GM18951 (cell line): Measurements from ENCODE around the gene CCDC148.
"Not testable (repeated sequence)": the region's sequence is repeated elsewhere in the genome, so short reads cannot be mapped to it uniquely, and the experiment has no call there.

ENCODE experiments used
- POLR2A ChIP-seq: IDR thresholded peaks from 4 replicates; pipeline ENCODE4 v1.6.1; 2011; ENCODE audit warnings: mild to moderate bottlenecking; ENCODE audit not compliant: insufficient read length, insufficient read depth; ENCODE audit errors: extremely low read depth
- in situ Hi-C: fragments of 300-500 bp; cut with MboI; formaldehyde crosslinking; loops from one replicate; pipeline ENCODE4 v1.12.0; 2022; ENCODE audit warnings: low sequenced_read_pairs, mixed read lengths, inconsistent platforms; ENCODE audit not compliant: unreplicated experiment

CCDC148 gene

GRCh38 chr2:158381978-158382377 is 74.6 kb downstream of the CCDC148 start:
- TF ChIP-seq POLR2A = no peak
- in situ Hi-C loops = no loop called here

GRCh38 chr2:158381205-158381604 is 75.3 kb downstream of the CCDC148 start:
- in situ Hi-C loops = no loop called here
- no peak for TF ChIP-seq POLR2A

GRCh38 chr2:158380746-158381145 is 75.8 kb downstream of the CCDC148 start:
- in situ Hi-C loops = no loop called here
- no peak for TF ChIP-seq POLR2A

- in situ Hi-C loops = no loop called here
- TF ChIP-seq POLR2A = no peak
These were observed 77.6 kb downstream of the CCDC148 start for GRCh38 chr2:158378926-158379325.

- no peak for TF ChIP-seq POLR2A
- in situ Hi-C loops = no loop called here
These were observed 90.2 kb downstream of the CCDC148 start for GRCh38 chr2:158366342-158366741.

- in situ Hi-C loops = no loop called here
- no peak for TF ChIP-seq POLR2A
These were observed 96.7 kb downstream of the CCDC148 start for GRCh38 chr2:158359846-158360245.

- TF ChIP-seq POLR2A = no peak
- in situ Hi-C loops = no loop called here
These were observed 98.9 kb downstream of the CCDC148 start for GRCh38 chr2:158357699-158358098.

- in situ Hi-C loops = no loop called here
- no peak for TF ChIP-seq POLR2A
These were observed 99.4 kb downstream of the CCDC148 start for GRCh38 chr2:158357122-158357521.

- in situ Hi-C loops = not testable (repeated sequence)
These were observed 105.1 kb downstream of the CCDC148 start for GRCh38 chr2:158351466-158351816.

- in situ Hi-C loops = not testable (repeated sequence)
These were observed 105.6 kb downstream of the CCDC148 start for GRCh38 chr2:158350751-158351465.

- TF ChIP-seq POLR2A = no peak
- in situ Hi-C loops = no loop called here
These were observed 110.5 kb downstream of the CCDC148 start for GRCh38 chr2:158346032-158346431.

- TF ChIP-seq POLR2A = no peak
- in situ Hi-C loops = no loop called here
These were observed 117.0 kb downstream of the CCDC148 start for GRCh38 chr2:158339513-158339912.

- in situ Hi-C loops = no loop called here
These were observed 119.5 kb downstream of the CCDC148 start for GRCh38 chr2:158337018-158337417.

GRCh38 chr2:158331799-158332198 is 124.8 kb downstream of the CCDC148 start:
- in situ Hi-C loops = not testable (repeated sequence)

More at GRCh38 chr2:158337018-158337417, 119.5 kb downstream of the CCDC148 start:
- no peak for TF ChIP-seq POLR2A

GRCh38 chr2:158325782-158326340 is 130.7 kb downstream of the CCDC148 start:
- in situ Hi-C loops = no loop called here
- no peak for TF ChIP-seq POLR2A
